HG03135 (cell line): ENCODE measurements around the gene KCNMB2.

Source experiments
- ATAC-seq: cut with Tn5 transposase; IDR thresholded peaks from one replicate; pipeline ENCODE4 v1.9.1; 2021; ENCODE audit warnings: mild to moderate bottlenecking, moderate library complexity; ENCODE audit not compliant: unreplicated experiment

The KCNMB2 gene

DNA sequence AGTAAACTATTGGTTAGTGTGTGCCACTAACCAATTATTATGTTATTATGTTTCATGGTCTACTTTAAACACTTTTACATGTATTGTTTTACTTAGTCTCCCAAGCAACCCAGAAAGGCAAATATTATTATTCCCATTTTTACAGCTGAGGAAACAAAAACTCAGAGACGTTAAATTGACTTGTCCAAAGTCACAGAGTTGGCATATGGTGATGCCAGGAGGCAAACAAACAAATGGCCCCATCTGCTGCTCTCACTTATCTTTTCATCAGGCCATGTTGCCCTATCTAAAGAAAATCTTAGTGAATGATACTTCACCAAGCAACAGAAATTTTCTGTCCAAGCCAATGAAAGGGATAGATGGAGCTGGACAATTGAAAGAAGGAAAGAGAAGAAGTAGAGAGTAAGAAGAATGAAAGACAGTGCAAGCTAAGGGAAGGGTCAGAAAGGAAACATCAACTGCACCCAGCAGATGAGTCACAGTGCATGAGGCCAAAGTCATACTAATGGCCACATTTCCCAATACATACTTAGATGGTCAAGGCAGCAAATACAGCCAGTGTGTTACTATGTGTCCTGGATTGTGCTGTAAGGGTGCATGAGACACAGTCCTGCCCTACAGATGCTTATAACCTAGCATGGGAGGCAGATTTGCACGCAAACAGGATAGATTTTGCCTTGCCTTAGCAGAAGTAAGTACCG is 266.9 kb downstream of the KCNMB2 start:
- ATAC-seq: no peak

- no peak for ATAC-seq
Observed at GRCh38 chr3:178804606-178805005, 268.4 kb downstream of the KCNMB2 start.

- no peak for ATAC-seq
Observed at GRCh38 chr3:178805741-178806140, 269.5 kb downstream of the KCNMB2 start.

- ATAC-seq: no peak
Observed at GRCh38 chr3:178806651-178807050, 270.4 kb downstream of the KCNMB2 start.

DNA sequence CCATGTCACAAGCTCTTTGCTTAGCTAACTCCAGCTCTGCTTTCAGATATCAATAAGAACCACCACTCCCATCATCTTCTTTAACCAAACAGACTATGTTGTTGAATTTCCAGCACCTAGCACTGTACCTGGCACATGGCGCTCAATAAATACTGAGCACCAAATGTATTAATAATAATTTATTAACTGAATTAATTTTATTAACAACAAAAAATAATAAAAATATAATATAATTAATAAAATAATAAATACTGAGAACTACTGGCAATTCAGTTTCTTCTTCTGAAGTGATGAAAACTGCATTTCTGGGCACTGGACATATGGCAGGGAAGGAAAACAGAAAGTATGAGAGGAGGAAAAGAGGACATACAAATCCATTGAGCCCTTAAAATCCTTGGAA is 271.5 kb downstream of the KCNMB2 start:
- ATAC-seq: no peak

DNA sequence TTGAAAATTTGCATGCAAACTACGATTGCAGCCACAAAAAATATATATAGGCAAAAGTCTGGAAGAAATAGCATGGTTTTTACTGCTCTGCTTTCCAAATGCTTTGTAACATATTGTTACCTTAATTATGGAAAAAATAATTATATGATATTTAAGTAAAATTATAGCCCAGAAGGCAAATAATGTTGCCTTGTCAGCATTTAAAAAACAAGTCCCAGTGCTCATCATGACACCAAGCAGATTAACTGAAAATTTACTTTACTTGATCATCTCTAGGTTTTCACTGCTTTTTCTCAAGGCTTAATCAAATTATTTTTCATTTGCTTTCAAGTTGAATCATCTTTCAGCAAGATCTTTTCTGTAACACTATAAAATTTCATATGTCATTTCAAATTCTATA is 272.5 kb downstream of the KCNMB2 start:
- ATAC-seq: no peak

- ATAC-seq: no peak
Observed at GRCh38 chr3:178810181-178810580, 273.9 kb downstream of the KCNMB2 start.

DNA sequence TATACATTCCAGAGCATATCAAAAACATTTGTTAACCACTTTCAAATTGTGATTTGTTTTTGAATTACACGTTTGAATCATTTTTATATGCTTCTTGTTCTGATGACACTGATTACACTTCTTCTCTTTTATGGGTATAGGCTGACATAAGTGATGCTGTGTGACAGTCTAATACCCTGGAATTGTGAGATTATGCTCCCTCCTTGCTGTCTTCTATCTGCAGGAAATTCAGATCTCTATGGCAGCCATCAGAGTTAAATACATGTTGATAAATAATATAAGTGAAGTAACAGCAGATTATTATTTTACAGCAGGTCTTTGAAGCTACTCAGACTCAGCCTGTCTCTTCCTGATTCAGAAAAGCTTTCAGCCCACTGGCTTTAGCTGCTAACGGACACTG is 286.5 kb downstream of the KCNMB2 start:
- ATAC-seq: no peak

- ATAC-seq: no peak
Observed at GRCh38 chr3:178823150-178823549, 286.9 kb downstream of the KCNMB2 start.

DNA sequence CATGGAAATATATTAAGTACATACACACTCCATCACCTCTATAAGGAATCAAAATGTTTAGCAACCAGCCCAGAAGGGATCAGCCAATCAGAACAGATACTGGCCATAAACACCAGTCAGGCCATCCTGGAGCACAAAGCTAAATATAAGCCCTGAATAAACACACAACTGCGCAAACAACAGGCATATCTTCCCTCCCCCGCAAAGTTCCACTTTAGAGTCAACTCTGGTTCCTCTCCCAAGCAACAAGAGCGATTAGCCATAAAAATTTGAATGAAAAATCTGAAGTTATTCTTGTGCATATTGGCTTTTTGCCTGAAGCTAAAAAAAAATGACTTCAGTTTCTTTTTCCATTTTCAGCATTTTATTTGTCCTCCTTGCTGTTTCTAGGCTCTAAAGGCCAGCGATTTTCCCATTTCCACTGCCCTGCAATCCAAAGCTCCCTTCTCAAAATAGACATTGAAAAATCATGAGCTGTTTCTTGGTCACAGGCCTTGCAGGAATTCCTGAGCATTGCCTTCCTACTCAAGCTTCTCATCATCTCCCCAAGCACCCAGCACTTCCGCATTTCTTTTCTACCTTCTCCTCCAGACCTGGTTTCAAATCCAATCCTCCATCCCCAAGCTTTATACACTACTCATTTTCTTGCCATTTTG is 287.5 kb downstream of the KCNMB2 start:
- ATAC-seq: no peak

DNA sequence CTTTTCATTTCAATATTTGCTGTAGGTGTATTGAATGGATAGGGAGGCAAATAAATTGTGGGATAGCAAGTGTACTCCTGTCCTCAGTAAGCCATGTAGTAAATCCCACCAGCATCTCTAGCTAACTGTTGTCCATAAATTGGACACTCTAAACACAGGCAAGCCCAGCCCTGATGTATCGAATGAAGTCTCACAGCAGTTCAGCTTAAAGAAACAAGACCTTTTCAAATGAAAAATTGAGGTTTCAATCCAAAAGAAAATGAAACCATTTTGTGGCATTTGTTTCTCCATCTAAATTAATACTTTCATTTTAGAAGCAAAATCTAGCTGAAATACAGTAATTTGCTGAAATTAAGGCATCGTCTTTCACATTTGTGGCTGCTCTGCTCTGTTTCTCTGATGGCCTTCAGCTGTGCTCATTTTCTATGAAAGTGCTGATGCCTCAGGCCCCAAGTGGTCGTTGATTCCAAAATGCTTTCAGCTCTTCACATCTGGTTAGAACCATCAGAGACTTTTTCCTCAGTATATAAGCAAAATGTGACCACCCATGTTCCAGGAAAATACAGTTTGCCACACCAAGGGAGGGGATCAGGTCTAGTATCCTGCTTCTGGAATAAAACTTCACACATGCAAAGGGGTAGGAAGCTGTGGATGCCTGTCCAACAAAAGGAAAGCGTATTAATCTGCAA is 290.3 kb downstream of the KCNMB2 start:
- ATAC-seq: peak; percentile 55

GRCh38 chr3:178827285-178827856 is 291.1 kb downstream of the KCNMB2 start:
- no peak for ATAC-seq

GRCh38 chr3:178833695-178834094 is 297.5 kb downstream of the KCNMB2 start:
- no peak for ATAC-seq

- ATAC-seq: no peak
Observed at GRCh38 chr3:178835033-178835432, 298.8 kb downstream of the KCNMB2 start.

- ATAC-seq: no peak
Observed at GRCh38 chr3:178837512-178837911, 301.3 kb downstream of the KCNMB2 start.

DNA sequence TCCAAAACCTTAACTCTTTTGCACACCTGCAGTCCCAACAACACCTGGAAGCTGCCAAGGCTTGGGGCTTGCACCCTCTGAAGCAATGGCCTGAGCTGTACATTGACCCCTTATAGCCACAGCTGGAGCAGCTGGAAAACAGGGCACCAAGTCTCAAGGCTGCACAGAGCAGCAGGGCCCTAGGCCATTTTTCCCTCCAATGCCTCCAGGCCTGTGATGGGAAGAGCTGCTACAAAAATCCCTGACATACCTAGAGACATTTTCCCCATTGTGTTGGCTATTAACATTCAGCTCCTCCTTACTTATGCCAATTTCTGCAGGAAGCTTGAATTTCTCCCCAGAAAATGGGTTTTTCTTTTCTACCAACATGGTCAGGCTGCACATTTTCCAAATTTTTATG is 304.4 kb downstream of the KCNMB2 start:
- no peak for ATAC-seq

DNA sequence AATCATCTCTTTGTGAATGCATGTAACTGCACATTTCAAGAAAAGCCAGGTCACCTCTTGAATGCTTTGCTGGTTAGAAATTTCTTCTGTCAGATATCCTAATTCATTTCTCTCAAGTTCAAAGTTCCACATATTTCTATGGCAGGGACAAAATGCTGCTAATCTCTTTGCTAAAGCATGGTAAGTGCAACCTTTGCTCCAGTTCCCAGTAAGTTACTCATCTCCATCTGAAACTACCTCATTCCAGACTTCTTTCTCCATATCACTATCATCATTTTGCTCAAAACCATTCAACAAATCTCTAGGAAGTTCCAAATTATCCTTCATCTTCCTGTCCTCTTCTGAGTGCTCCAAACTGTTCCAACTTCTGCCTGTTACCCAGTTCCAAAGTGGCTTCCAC is 304.8 kb downstream of the KCNMB2 start:
- no peak for ATAC-seq

- no peak for ATAC-seq
Observed at GRCh38 chr3:178844916-178845315, 308.7 kb downstream of the KCNMB2 start.

GRCh38 chr3:178845420-178846118 is 309.3 kb downstream of the KCNMB2 start:
- ATAC-seq: no peak

DNA sequence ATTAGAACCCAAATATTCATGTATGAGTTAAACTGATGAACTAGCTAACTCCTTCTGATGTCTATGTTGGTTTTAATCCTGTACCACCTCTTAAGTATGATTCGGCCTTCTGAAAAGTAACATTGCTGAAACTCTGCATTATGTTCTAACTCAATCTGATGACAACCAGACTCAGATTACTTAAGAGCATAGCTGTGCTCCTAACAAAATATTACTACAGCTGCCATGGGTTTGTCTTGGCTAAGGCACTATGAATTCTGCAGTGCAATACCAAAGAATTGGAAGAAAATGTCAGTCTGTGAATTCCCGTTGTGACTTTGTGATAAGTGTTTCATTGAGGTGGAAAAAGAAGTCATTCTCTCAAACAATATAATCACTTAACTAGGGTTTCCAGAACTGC is 311.0 kb downstream of the KCNMB2 start:
- ATAC-seq: no peak

GRCh38 chr3:178849199-178849910 is 313.1 kb downstream of the KCNMB2 start:
- no peak for ATAC-seq
